ENCODE results near the gene C18orf54.

The C18orf54 gene

DNA sequence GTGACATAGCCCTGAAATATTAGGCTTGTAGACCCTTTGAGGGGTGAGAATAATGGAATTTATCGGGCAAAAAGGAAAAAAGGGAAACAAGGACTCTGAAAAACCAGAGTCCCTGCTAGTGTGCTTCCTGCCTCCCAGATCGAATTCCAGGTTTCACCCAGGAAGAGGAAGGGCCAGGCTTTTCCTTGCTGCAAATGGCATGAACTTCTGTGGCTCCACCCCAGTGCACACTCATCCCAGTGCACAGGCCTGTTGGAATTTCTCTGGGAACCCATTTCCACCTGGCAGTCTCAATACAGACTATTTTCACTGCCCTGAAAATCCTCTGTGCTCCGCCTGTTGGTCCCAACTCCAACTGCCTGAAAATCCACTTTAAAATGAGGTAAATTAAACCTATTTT is 29.9 kb downstream of the C18orf54 start:
- DNase-seq = no peak

DNA sequence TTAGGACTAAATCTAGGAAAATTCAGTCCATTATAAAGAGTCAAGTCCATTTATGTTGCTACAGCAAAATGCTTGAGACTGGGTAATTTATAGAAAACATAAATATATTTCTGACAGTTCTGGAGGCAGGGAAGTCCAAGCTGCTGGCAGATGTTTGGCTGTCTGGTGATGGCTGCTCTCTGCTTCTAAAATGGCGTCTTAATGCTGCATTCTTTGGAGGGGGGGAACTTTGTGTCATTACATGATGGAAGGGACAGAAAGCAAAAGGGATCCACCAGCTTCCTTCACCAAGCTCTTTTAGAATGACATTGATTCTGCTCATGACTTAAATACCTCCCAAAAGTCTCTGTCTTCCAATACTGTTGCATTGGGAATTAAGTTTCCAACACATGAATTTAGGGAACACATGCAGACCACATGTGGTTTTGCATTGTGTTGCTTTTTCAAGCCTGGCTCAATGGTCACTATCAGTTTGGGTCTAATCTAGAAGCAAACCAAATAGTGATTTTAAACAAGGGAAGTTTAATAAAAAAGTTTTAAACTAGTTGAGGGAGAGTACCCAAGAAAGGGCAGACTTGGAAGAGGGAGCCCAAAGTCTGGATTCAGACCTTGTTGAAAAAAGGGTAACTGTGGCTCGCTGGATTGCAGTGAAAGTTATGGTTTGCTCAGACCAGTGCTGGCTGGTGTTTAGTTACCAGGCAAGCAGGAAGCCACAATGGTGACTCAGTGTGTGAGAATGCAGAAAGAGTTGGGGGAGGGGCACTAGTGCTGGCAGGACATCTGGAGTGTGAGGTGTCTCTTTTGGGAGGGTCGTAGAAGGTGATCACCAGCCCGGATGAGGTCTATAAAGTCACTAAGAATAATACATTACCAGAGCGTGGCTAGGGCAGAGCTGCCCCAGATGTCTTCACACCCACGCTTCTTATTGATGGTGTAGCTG is 30.8 kb downstream of the C18orf54 start:
- DNase-seq = peak; percentile 88

DNA sequence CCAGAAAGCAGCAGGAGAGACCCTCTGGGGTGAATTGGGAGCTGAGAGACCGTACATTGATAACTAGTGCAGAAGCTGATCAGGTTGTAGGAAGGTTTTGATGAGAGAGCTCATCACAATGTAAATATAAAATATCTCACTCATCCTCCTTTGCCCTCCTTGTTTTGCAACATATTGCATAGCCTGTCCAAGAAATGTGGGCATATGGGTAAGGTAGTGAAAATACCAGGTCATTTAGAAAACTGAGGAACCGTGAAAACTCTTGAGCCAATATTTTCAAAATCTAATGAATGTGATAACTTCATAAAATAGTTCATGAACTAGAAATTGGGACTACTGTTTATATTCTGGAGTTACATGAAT is 31.4 kb downstream of the C18orf54 start:
- DNase-seq = no peak

DNA sequence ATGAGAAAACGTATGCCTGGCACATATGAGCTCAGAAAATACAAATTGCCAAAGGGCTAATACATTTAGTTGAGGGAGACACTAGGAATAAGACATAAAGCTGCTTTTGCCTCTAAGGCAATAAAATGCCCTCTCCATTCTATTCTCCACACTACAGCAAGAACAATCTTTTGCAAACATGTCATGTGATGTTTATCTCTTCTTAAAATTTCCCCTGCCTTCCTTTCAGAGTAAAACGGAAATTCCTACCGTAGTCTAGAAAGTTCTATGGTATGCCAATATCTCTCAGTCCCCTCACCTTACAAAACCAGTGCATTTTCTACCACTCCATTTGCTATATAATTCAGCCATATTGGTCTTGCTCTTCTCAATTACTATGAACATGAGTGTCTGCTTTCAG is 33.1 kb downstream of the C18orf54 start:
- DNase-seq = no peak

DNA sequence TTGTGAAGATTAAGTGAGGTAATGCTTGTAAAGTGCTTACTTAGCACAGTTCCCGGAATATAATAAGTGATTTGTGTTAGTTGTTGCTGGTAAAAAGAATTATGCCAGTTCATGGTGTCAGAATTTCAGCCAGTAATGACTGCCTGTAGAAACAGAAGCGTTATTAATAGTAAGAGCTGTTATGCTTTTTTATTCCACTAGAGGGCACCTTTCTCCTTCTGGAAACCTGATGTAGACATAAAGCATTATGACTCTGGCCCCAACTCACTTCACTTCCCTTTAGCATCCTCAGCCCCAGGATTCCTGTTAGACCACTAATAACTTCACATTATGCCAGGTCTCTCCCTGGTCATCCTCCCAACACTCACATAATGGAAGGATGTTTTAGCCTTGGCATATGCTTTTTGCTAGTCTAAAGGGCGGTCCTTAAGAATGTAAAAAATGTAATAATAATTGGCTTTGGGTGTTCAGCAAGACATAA is 34.9 kb downstream of the C18orf54 start:
- peak; percentile 62 for DNase-seq

DNA sequence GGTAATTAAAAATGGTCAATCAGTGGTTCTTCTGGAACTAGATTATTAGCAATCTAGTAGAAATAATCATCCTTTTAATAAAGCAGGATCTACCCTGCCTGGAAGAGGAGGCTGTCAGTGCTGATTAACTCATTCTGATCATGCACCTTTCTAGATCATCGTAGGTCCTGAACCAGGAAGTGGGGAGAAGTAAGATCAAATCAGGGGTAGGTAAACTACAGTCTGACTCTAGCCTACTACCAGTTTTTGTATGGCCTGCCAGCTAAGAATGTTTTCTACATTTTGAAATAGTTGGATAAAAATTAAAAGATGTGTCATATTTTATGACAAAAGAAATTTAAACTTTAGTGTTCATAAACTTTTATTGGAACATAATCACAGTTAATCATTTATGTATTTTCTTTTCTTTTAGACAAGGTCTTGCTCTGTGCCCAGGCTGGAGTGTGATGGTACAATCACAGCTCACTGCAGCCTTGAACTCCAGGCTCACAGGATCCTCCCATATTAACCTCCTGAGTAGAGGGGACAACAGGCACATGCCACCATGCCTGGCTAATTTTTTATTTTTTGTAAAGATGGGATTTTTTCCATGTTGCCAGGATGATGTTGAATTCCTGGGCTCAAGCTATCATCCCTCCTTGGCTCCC is 36.1 kb downstream of the C18orf54 start:
- no peak for DNase-seq

DNA sequence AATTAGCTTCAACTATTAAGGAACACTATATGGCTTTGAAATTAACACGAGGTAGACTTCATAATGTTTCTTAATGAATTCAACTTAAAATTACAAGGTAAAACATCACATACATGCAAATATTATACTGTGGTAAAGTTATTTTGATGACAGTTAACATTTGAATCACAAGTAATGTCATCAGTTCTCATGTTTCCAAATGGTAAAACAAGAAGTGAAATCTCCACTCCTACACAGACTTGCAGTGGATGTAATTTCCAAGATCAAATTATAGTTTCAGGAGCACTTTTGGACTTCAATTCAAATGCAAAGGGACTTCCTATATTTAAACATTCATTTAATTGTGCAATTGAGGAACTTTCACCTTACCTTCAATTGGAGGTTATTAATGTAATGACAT is 39.1 kb downstream of the C18orf54 start:
- no peak for DNase-seq

DNA sequence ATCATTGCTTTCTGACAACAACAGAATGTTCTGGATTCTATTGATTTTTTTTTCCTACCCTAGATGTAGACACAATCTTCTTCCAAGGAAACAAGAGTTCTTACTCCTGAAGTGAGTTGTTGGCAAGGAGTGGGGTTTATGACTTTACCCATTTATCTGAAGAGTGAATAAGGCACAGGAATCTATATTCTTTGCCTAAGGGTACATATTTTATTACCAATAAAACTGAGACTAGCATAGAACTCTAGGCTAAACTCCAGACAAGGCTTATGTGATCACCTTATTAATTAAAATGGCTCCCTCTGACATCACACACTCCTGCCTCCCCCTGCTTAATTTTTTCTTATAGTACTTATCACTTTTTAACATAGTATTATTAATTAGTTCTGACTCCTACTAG is 47.6 kb downstream of the C18orf54 start:
- DNase-seq = no peak

DNA sequence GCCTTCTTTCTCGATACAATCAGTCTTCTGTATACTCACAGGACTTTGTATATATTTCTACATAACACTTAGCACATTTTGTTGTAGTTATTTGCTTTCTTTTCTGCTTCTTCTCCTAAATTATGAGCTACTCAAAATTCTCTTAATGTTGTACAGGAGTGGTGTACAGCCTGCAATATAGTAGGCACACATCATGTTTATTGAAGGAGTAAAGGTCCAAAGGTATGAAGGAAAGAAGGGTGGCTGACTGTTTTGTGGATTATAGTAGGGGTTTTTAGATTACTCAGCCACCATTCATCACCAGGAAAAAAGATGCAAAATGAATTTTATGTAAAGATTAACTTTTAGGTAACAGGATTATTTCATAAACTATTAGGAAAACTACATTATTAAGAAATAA is 54.1 kb downstream of the C18orf54 start:
- no peak for DNase-seq

DNA sequence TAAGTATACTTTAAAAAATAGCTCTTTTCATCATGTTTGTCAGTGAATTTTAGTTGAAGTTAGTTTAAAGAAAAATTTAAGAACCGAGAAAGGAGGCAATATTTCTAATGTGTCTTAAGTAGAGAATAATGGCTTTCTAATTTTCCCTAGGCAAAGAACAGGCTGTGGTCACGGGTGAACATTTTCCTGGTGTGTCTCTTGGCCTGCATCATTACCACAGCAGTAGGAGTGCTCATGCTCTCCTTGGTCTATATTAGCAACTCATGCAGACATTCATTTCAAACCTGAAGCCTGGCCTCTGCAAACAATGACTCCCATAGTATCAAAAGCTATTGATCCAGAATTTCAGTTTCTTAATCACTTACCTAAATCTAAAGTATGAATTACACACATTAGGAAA is 57.4 kb downstream of the C18orf54 start:
- no peak for DNase-seq

DNA sequence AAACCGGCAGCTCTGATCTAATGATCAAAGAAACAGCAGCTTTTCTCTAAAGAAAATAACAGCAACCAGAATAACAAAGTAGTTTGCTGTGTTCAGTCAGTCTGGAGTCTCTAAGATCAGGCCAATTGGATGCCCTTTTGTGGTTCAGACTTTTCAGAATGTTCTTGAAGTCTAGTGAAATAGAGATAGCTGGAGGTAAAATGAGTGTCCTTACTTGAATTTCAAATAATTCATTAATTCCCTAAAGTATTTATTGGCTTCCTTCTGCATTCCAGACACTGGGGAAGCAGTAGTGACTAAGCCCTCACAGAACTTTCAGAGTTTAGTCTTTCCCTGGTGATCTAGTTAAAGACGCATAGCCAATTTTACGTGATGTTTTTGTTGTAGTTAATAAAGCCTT is 58.7 kb downstream of the C18orf54 start:
- peak; percentile 70 for DNase-seq

DNA sequence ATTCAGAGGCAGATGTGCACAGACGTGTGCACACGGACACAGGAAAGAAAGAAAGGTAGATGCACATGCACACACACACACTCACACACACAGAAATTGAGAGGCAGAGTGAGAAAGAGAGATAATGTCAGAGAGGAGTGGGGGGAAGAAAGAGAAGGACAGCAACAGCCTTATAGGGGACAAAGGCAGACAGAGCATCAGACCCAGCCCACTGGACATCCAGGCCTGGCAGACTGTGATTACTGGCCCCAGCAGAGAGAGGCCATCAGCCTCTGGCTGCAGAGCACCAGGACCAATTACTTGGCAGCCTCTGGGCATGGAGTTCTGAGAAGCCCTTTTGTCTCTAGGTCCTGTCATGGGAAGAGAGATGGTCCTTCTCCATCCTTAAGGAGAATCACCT is 66.1 kb downstream of the C18orf54 start:
- no peak for DNase-seq

DNA sequence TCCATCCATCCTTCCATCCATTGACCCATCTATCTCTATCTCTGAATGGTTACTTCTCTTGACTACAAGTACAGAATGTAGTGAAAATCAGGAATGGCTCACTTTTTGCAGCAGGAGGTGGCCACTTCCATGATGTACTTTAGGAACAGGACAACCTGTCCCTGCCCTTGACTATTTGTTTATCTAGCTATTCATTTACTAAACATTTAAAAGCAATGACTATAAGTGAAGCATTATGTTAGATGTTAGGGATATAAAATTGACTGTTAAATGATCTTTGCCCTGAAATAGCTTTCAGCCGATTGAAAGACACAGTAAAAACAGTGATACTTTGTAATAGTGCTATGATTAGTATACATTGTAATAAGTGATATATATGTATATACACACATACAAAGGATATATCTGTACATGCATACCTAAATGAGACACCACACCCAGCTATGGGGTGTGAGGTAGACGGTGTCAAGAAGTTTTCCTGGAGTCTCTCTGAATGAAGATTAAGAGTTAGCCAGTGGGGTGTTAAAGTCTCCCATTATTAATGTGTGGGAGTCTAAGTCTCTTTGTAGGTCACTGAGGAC is 68.5 kb downstream of the C18orf54 start:
- no peak for DNase-seq
